NCI-H82 (cell line): ENCODE results near the gene PRR11.
A peak's percentile ranks its signal among the peaks of the same experiment; 100 is the strongest.
"Not testable (repeated sequence)": the region's sequence is repeated elsewhere in the genome, so short reads cannot be mapped to it uniquely, and the experiment has no call there.

ENCODE experiments used
- DNase-seq: peaks from one replicate; lab custom pipeline; 2025; lab: John Stamatoyannopoulos, UW

PRR11 gene

GRCh38 chr17:59219992-59220327 is 64.4 kb downstream of the PRR11 start:
- no peak for DNase-seq

GRCh38 chr17:59220328-59221158 is 65.0 kb downstream of the PRR11 start, which contains the start of gene GDPD1:
Gene GDPD1, plus strand, starts transcription at chr17:59220511. Its CDS starts 99 bp downstream, at chr17:59220610.
- peak; percentile 98 for DNase-seq

- no peak for DNase-seq
These were observed 65.8 kb downstream of the PRR11 start for GRCh38 chr17:59221159-59221847.

- no peak for DNase-seq
These were observed 68.3 kb downstream of the PRR11 start for GRCh38 chr17:59223813-59224212.

- DNase-seq: not testable (repeated sequence)
These were observed 73.0 kb downstream of the PRR11 start for GRCh38 chr17:59228588-59228987.

- no peak for DNase-seq
These were observed 75.2 kb downstream of the PRR11 start for GRCh38 chr17:59230764-59231163.

GRCh38 chr17:59234631-59235030 is 79.1 kb downstream of the PRR11 start:
- no peak for DNase-seq

GRCh38 chr17:59238906-59239305 is 83.4 kb downstream of the PRR11 start:
- peak; percentile 31 for DNase-seq

GRCh38 chr17:59244081-59244480 is 88.5 kb downstream of the PRR11 start:
- DNase-seq: no peak
